WI38 (cell line): ENCODE measurements around the gene SSR1.

ENCODE experiments used
- H3K4me3 ChIP-seq: 2 replicates; pipeline ENCODE4 v1.5.1; 2011; ENCODE audit warnings: low read depth, mild to moderate bottlenecking, control low read depth, low read length
- TF ChIP-seq, protein P1 (sequence below): IDR thresholded peaks from 2 replicates; pipeline ENCODE4 v1.5.1; 2012; ENCODE audit warnings: low read depth, mild to moderate bottlenecking, control low read depth, low read length

Gene SSR1

GRCh38 chr6:7301702-7302101 is 11.3 kb downstream of the SSR1 start:
- H3K4me3 ChIP-seq, result no peak overlapping the region
- TF ChIP-seq, protein P1, sequence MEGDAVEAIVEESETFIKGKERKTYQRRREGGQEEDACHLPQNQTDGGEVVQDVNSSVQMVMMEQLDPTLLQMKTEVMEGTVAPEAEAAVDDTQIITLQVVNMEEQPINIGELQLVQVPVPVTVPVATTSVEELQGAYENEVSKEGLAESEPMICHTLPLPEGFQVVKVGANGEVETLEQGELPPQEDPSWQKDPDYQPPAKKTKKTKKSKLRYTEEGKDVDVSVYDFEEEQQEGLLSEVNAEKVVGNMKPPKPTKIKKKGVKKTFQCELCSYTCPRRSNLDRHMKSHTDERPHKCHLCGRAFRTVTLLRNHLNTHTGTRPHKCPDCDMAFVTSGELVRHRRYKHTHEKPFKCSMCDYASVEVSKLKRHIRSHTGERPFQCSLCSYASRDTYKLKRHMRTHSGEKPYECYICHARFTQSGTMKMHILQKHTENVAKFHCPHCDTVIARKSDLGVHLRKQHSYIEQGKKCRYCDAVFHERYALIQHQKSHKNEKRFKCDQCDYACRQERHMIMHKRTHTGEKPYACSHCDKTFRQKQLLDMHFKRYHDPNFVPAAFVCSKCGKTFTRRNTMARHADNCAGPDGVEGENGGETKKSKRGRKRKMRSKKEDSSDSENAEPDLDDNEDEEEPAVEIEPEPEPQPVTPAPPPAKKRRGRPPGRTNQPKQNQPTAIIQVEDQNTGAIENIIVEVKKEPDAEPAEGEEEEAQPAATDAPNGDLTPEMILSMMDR, result no peak

- TF ChIP-seq, protein P1, result no peak
- no peak overlapping the region for H3K4me3 ChIP-seq
Observed at GRCh38 chr6:7300926-7301325, 12.1 kb downstream of the SSR1 start.

DNA sequence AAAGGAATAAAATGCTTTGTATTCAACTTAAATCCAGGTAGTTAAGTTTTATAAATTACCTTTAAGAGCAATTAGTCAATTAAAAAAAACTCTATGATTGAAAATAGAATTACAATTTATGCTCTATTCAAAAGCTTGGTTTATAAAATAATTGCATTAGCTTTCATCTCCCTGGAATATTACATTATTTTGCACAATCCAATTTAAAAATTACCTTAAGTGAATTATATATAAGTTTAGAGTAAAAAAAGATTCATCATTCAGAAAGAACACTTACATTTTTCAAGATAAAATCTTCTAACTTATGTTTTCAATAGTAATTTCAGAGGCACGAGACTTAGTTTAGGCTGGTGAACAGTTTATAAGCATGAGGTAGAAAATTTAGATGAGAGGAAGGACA is 14.9 kb downstream of the SSR1 start:
- TF ChIP-seq, protein P1, result no peak
- no peak overlapping the region for H3K4me3 ChIP-seq

- TF ChIP-seq, protein P1, result no peak
- no peak overlapping the region for H3K4me3 ChIP-seq
Observed at GRCh38 chr6:7296602-7297001, 16.4 kb downstream of the SSR1 start.

DNA sequence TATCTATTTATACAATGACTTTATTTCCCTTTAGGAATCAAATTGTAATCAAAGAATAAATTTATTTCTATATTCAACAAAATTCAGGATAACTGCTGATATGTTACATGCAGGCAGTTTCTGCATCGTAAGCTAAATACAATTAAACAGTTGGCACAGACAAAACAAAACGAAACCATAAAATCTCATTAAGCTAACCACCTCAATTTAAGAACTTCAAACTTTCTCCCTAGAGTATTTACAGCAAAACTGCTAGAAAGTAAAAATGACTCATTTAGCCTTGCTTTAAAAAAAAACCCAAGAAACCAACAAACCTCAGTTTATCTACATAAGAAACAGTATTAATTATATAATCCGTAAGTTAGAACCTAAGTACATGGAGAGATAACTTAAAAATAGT is 17.1 kb downstream of the SSR1 start:
- TF ChIP-seq, protein P1, result no peak
- no peak overlapping the region for H3K4me3 ChIP-seq

- H3K4me3 ChIP-seq, result no peak overlapping the region
- TF ChIP-seq, protein P1, result no peak
Observed at GRCh38 chr6:7292596-7293255, 20.3 kb downstream of the SSR1 start.

DNA sequence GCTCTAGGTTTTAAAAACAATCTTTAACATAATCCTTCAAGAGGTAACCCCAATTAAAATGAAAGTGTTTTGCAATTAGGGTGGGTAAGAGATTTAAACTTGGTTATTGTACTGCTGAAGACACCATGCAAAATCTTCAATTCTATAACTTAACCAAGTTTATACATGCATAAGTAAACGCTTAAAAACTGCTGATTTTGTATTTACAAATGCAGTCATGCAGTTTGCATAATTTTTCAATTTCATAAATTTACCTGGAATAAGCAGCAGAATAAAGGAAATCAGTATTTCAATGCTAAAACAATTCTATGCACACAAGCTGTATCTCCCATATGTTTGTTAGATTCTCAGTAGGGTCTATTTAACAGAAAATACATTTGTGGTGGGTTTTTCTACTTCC is 22.9 kb downstream of the SSR1 start:
- TF ChIP-seq, protein P1, result no peak
- no peak overlapping the region for H3K4me3 ChIP-seq
